Astrocyte (in vitro differentiated cells and primary cell): ENCODE measurements around the gene ARF1.

Experiments
- EZH2 ChIP-seq: IDR thresholded peaks from 2 replicates; pipeline ENCODE4 v1.6.1; 2012; ENCODE audit warnings: mild to moderate bottlenecking, low read length, inconsistent platforms; ENCODE audit not compliant: insufficient read depth
- TF ChIP-seq, protein P1 (sequence below): IDR thresholded peaks from 2 replicates; pipeline ENCODE4 v1.5.1; 2011; ENCODE audit warnings: low read depth, mild to moderate bottlenecking, inconsistent platforms, low read length, moderate library complexity; ENCODE audit not compliant: insufficient read depth

DNA sequence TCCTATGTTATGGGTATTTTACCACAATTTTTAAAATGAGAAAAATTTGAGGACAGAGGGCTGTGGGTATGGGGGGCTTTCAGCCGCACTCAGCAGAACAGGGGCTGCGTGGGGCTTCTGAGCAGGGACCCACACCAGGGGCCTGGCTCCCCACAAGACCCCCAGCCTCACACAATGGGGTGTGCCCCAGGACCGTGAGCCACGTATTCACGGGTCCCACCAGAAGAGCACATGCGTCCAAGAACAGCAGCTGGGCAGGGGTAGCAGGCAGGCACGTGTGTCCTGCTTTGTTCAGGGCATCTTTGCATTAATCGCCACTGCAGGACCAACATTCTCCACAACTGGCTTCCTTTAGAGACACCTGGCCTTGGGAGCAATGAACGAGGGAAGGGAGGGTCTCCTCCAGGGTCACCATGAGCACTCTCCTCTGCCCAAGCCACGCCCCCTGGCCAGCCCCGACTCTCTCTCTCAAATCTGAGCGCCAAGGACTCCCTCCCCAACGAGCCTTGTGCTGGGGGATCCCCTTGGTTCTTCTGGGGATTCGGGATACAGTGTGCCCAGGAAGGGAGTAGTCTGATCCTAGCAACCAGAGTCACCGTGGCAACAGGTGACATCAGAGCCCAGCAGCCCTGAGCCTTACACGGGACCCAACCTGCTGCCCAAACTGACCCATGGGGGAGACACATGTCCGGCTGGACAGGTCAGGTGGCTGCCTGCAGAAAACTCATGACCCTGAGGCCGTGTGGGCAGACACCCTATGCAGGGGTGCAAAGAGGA lies 7.4 kb upstream of the ARF1 start:
- TF ChIP-seq, protein P1, sequence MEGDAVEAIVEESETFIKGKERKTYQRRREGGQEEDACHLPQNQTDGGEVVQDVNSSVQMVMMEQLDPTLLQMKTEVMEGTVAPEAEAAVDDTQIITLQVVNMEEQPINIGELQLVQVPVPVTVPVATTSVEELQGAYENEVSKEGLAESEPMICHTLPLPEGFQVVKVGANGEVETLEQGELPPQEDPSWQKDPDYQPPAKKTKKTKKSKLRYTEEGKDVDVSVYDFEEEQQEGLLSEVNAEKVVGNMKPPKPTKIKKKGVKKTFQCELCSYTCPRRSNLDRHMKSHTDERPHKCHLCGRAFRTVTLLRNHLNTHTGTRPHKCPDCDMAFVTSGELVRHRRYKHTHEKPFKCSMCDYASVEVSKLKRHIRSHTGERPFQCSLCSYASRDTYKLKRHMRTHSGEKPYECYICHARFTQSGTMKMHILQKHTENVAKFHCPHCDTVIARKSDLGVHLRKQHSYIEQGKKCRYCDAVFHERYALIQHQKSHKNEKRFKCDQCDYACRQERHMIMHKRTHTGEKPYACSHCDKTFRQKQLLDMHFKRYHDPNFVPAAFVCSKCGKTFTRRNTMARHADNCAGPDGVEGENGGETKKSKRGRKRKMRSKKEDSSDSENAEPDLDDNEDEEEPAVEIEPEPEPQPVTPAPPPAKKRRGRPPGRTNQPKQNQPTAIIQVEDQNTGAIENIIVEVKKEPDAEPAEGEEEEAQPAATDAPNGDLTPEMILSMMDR, result no peak
- TF ChIP-seq EZH2, result no peak
